Measurements from ENCODE around the gene NRROS. TPM values are rescaled to one million over a fixed set of nuclear protein-coding genes. Genes with fewer than 3 reads are reported as not detected.

Gene NRROS
- total RNA-seq (ENCODE audit: low replicate concordance) = 0.08 and 1.1 TPM in 2 replicates

GRCh38 chr3:196639483-196640296, at the start of gene NRROS:
Gene NRROS (plus strand): TSS chr3:196639694. CDS start chr3:196654540, 14,846 bp downstream.

Other genes starting within 250 kb of the NRROS start
- gene UBXN7, start 207.3 kb upstream of the NRROS start, total RNA-seq (ENCODE audit: low replicate concordance) = 15.7 and 16.3 TPM in 2 replicates
- gene RNF168, start 135.9 kb upstream of the NRROS start, total RNA-seq (ENCODE audit: low replicate concordance) = 18.4 and 22.5 TPM in 2 replicates
- not detected in 2 replicates for gene SMCO1, start 124.3 kb upstream of the NRROS start, total RNA-seq (ENCODE audit: low replicate concordance)
- 6.3 and 8.9 TPM in 2 replicates for gene WDR53, start 71.1 kb upstream of the NRROS start, total RNA-seq (ENCODE audit: low replicate concordance)
- 5.5 and 8.9 TPM in 2 replicates for gene FBXO45, start 71.0 kb upstream of the NRROS start, total RNA-seq (ENCODE audit: low replicate concordance)
- gene CEP19, start 72.6 kb downstream of the NRROS start, total RNA-seq (ENCODE audit: low replicate concordance) = 1.6 and 4.3 TPM in 2 replicates
- 7.5 and 15.5 TPM in 2 replicates for gene PIGX, start 72.7 kb downstream of the NRROS start, total RNA-seq (ENCODE audit: low replicate concordance)
- 30.0 and 33.1 TPM in 2 replicates for gene PAK2, start 100.2 kb downstream of the NRROS start, total RNA-seq (ENCODE audit: low replicate concordance)
- 35.6 and 50.8 TPM in 2 replicates for gene SENP5, start 228.2 kb downstream of the NRROS start, total RNA-seq (ENCODE audit: low replicate concordance)

Data from smooth muscle cell of the coronary artery (primary cell).